ENCODE results near the gene MRPL27. TPM values are rescaled to one million over a fixed set of nuclear protein-coding genes. Genes with fewer than 3 reads are reported as not detected.

The MRPL27 gene
- total and polyA plus RNA-seq, 2 of the 4 experiments (the other 2 are of a cell fraction): 176 to 202 TPM

DNA sequence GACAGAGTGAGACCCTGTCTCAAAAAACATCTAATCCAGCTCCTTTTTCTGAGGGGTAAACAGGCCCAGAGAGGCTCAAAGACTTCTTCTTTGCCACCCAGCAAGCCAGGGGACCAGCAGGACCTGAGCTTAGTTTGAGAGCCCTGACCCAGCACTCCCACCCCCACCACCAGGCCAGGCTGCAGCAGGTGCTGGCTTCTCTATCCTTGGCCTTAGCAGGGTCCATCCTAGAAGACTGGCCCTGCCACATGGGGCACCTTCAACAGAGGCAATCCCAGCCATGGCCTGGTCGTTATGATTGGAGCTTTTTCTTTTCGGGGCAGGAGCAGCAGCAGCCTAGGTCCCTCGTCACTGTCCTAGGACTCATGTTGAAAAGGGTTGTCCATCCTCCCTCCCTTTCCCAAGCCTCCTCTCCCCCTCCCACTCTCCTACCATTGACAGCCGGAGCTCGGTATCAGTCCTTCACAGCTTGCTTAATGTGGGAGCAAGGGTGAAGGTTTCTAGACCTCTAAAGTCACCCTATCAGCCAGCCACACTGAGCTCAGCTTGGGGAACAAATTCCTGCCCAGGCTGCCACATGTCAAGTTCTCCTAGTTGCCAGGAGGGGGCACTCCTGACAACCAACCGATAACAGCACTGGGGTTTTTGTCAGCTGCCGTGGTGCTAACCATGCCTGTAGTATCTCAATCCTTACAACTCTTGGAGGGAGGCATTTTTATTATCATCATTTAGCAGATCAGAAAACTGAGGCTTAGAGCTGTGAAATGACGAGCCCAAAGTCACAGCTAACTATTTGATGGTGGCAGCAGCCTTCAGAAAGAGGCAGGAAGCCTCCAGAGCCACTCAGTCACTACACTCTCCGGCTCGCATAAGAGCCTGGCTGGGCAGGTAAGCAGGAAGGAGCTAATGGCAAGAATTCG, 11.2 kb downstream of the MRPL27 start:
- H2AK9ac ChIP-seq (replicated peaks; ENCODE audit: low read depth, low read length, poor library complexity): no peak overlapping the region
- H3K4me2 ChIP-seq (ENCODE audit: low read depth, low read length): no peak overlapping the region
- POLR2A ChIA-PET (ENCODE audit: unreplicated experiment): interaction anchor here (0.5 kb wide), 1 partner anchor 233 kb away, joined by 6 read pairs; no protein-coding TSS in a partner anchor
- no peak overlapping the region for H2BK15ac ChIP-seq (ENCODE audit: low read depth, low read length)
- H3K4me3 ChIP-seq (ENCODE audit: insufficient read depth, low read depth, low read length): no peak overlapping the region
- H3K23ac ChIP-seq (ENCODE audit: low read depth, low read length): no peak overlapping the region
- H3K27me3 ChIP-seq (ENCODE audit: control insufficient read depth, insufficient read depth, low read length): no peaks in the 10 kb centered on the region
- no peak overlapping the region for H3K4ac ChIP-seq (ENCODE audit: low read depth, low read length)
- DNase-seq: peak; percentile 74
- dilution Hi-C loops (cut with HindIII; ENCODE audit: low sequenced_read_pairs, unreplicated experiment): no loop called here
- peaks cover 49% of the 10 kb centered on the region for H3K36me3 ChIP-seq (ENCODE audit: control insufficient read depth, insufficient read depth, low read length)
- H2BK5ac ChIP-seq (ENCODE audit: low read depth, low read length, poor library complexity, severe bottlenecking): no peak overlapping the region
- peaks cover 3 to 17% of the 10 kb centered on the region in 2 experiments; a peak in 1 of 4 replicates for H3K79me1 ChIP-seq (ENCODE audit: low read depth in 1 of 2, low read length in 2 of 2)
- H3K14ac ChIP-seq (replicated peaks; ENCODE audit: low read depth, low read length): no peak overlapping the region
- TF ChIP-seq MXI1 (IDR thresholded peaks at IDR 0.05; ENCODE audit: borderline replicate concordance, low read depth, low read length) (peak; percentile 49; the same call in 1 of the 2 replicates), NFE2L2 (IDR thresholded peaks at IDR 0.05; ENCODE audit: low read depth, low read length) (no peak), FOS (IDR thresholded peaks at IDR 0.05; ENCODE audit: low read depth, low read length) (no peak), RAD21 (IDR thresholded peaks at IDR 0.05; ENCODE audit: low read length) (peak; percentile 54), BHLHE40 (IDR thresholded peaks at IDR 0.05; ENCODE audit: low read depth, low read length) (no peak), SMC3 (IDR thresholded peaks at IDR 0.05; ENCODE audit: low read depth, low read length) (0 out of 2 replicates have a peak, but pooled peaks have one; percentile 37)
- TF ChIP-seq, protein P1, sequence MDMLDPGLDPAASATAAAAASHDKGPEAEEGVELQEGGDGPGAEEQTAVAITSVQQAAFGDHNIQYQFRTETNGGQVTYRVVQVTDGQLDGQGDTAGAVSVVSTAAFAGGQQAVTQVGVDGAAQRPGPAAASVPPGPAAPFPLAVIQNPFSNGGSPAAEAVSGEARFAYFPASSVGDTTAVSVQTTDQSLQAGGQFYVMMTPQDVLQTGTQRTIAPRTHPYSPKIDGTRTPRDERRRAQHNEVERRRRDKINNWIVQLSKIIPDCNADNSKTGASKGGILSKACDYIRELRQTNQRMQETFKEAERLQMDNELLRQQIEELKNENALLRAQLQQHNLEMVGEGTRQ (IDR thresholded peaks at IDR 0.05; ENCODE audit: low read depth, low read length): peak; percentile 39; the same call in 1 of the 2 replicates
- TF ChIP-seq, protein P2, sequence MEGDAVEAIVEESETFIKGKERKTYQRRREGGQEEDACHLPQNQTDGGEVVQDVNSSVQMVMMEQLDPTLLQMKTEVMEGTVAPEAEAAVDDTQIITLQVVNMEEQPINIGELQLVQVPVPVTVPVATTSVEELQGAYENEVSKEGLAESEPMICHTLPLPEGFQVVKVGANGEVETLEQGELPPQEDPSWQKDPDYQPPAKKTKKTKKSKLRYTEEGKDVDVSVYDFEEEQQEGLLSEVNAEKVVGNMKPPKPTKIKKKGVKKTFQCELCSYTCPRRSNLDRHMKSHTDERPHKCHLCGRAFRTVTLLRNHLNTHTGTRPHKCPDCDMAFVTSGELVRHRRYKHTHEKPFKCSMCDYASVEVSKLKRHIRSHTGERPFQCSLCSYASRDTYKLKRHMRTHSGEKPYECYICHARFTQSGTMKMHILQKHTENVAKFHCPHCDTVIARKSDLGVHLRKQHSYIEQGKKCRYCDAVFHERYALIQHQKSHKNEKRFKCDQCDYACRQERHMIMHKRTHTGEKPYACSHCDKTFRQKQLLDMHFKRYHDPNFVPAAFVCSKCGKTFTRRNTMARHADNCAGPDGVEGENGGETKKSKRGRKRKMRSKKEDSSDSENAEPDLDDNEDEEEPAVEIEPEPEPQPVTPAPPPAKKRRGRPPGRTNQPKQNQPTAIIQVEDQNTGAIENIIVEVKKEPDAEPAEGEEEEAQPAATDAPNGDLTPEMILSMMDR (conservative IDR thresholded peaks at IDR 0.05; ENCODE audit: low read depth, low read length): peak; percentile 75
- no peak overlapping the region for H3K56ac ChIP-seq (ENCODE audit: extremely low read depth, insufficient read depth, low read length)
- intact Hi-C loops (cut with micrococcal nuclease): loop anchor here (1.0 kb wide), 1 partner anchor 116 kb away; the partner anchor contains the start of gene RSAD1
- H3K4me1 ChIP-seq (ENCODE audit: control insufficient read depth, insufficient read depth, low read length): peaks cover 11% of the 10 kb centered on the region
- H4K5ac ChIP-seq (ENCODE audit: low read depth, low read length): peak overlapping the region; percentile 26; the same call in 1 of the 2 replicates
- H3K27ac ChIP-seq (ENCODE audit: insufficient read depth, low read length): no peak overlapping the region
- H4K91ac ChIP-seq (ENCODE audit: insufficient read depth, low read depth, low read length): no peak overlapping the region
- H3K9ac ChIP-seq (ENCODE audit: low read depth, low read length): peak overlapping the region; percentile 18; the same call in 1 of the 2 replicates
- no peak overlapping the region for H3K18ac ChIP-seq (ENCODE audit: low read depth, low read length)
- in situ Hi-C loops (cut with MboI; ENCODE audit: low sequenced_read_pairs): no loop called here
- H2BK120ac ChIP-seq (ENCODE audit: low read depth, low read length): no peak overlapping the region
- H3K9me1 ChIP-seq (ENCODE audit: insufficient read depth, low read length): peaks cover 9% of the 10 kb centered on the region; the same call in 1 of the 2 replicates
- peak overlapping the region; percentile 60; the same call in 1 of the 2 replicates for H2AK5ac ChIP-seq (ENCODE audit: low read depth, low read length)
- H2BK20ac ChIP-seq (ENCODE audit: low read depth, low read length): no peak overlapping the region
- CTCF ChIA-PET: interaction anchor here (0.7 to 2.1 kb wide), 8 partner anchors 9 to 210 kb away, joined by 3 to 7 read pairs (median 3); no protein-coding TSS in a partner anchor
- 0% methylated on average over 1 of the region's 11 CpGs; no CpG with 5 or more reads in 1 of the 2 experiments for WGBS, 2 experiments (ENCODE audit: extremely low coverage in 2 of 2, insufficient read length in 1 of 2)
- no peak overlapping the region for H4K8ac ChIP-seq (ENCODE audit: low read depth in 2 of 2, low read length in 2 of 2)
- no peak overlapping the region for H2AFZ ChIP-seq (replicated peaks; ENCODE audit: low read length, poor library complexity)
- no TSS peak for BruUV-seq (replicated peaks)
- ATAC-seq (ENCODE audit: low read depth): peak; percentile 79
- peaks cover 22% of the 10 kb centered on the region; the same call in 1 of the 2 replicates for H4K20me1 ChIP-seq (ENCODE audit: insufficient read depth, low read length)
- no peaks in the 10 kb centered on the region for H3K9me3 ChIP-seq (ENCODE audit: control insufficient read depth, insufficient read depth, low read length)
